Subcutaneous adipose tissue (tissue), 4 donors: ENCODE results near the gene NRROS. TPM values are rescaled to one million over a fixed set of nuclear protein-coding genes. Genes with fewer than 3 reads are reported as not detected.

Experiments used
- total RNA-seq, 4 donors: library from RNA; depleted of rRNA; stranded (reverse); fragments of >200 nt; gene quantifications; one replicate each; pipeline ENCODE4 v1.1.0, GENCODE V29; 2016
- TF ChIP-seq, protein P1 (sequence below): fragments of 450-650 bp; IDR thresholded peaks from one replicate; pipeline ENCODE4 v1.5.1; 2016; ENCODE audit warnings: low read depth, mild to moderate bottlenecking, control low read depth, antibody characterized with exemption, moderate library complexity

The NRROS gene
- total RNA-seq, 4 donors from 2014 or later = 7.9 to 22.3 (median 13.4) TPM

GRCh38 chr3:196654735-196655090, 15.2 kb downstream of the NRROS start:
- TF ChIP-seq, protein P1, sequence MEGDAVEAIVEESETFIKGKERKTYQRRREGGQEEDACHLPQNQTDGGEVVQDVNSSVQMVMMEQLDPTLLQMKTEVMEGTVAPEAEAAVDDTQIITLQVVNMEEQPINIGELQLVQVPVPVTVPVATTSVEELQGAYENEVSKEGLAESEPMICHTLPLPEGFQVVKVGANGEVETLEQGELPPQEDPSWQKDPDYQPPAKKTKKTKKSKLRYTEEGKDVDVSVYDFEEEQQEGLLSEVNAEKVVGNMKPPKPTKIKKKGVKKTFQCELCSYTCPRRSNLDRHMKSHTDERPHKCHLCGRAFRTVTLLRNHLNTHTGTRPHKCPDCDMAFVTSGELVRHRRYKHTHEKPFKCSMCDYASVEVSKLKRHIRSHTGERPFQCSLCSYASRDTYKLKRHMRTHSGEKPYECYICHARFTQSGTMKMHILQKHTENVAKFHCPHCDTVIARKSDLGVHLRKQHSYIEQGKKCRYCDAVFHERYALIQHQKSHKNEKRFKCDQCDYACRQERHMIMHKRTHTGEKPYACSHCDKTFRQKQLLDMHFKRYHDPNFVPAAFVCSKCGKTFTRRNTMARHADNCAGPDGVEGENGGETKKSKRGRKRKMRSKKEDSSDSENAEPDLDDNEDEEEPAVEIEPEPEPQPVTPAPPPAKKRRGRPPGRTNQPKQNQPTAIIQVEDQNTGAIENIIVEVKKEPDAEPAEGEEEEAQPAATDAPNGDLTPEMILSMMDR = no peak

GRCh38 chr3:196655496-196655895, 16.0 kb downstream of the NRROS start:
- TF ChIP-seq, protein P1 = no peak

DNA sequence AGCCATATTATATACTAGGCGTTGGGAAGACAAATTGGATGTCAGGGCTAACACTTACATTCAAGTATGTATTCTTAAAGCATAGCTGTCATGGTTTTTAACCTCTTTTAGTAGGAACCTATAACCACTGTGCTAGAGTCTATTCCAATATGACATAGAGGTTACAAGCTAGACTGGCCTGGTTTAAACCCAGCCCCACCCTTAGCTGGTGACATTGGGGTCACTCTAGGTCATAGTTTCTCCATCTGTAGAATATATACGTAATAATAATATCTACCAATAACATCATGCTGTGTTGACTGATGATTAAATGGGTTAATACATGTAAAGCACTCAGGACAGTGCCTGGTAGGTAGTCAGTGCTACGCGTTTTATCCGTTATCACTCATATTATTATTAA, 16.7 kb downstream of the NRROS start:
- TF ChIP-seq, protein P1 = no peak

DNA sequence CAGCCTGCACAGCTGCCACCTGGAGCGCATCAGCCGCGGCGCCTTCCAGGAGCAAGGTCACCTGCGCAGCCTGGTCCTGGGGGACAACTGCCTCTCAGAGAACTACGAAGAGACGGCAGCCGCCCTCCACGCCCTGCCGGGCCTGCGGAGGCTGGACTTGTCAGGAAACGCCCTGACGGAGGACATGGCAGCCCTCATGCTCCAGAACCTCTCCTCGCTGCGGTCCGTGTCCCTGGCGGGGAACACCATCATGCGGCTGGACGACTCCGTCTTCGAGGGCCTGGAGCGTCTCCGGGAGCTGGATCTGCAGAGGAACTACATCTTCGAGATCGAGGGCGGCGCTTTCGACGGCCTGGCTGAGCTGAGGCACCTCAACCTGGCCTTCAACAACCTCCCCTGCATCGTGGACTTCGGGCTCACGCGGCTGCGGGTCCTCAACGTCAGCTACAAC, 20.4 kb downstream of the NRROS start:
- TF ChIP-seq, protein P1 = no peak

- TF ChIP-seq, protein P1 = no peak
Measured at GRCh38 chr3:196660381-196661166, 21.1 kb downstream of the NRROS start.

- TF ChIP-seq, protein P1 = no peak
Measured at GRCh38 chr3:196661400-196661799, 21.9 kb downstream of the NRROS start.

DNA sequence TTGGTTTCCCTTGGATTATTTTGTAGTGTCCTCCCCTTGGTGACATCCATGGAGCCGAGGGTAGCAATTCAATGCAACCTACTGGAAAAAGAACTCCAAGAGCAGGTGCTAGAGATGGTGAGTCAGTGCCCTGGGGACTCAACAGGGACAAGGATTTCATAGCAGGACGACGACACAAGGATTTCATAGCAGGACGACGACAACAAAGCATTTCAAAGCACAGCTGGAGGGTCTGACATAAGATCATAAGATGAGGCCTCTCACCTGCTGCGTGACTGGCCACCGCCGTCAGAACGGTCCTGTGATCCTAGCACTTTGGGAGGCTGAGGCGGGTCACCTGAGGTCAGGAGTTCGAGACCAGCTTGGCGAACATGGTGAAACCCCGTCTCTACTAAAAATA, 22.5 kb downstream of the NRROS start:
- TF ChIP-seq, protein P1 = no peak
